Lung (tissue), 12 donors: ENCODE data around the gene ATOH1. TPM values are rescaled to one million over a fixed set of nuclear protein-coding genes. Genes with fewer than 3 reads are reported as not detected.

Source experiments
- ATAC-seq: fragments of 200-7000 bp; cut with Tn5 transposase; one replicate; pipeline ENCODE4 v1.9.1; 2020; ENCODE audit warnings: moderate number of reproducible peaks; ENCODE audit not compliant: insufficient read depth, low FRiP score
- DNase-seq, 3 donors: peaks; one replicate each; pipeline ENCODE4 v3.0.0-alpha.2; 2013 to 2017
- H3K27ac ChIP-seq, 2 donors: one replicate each; pipeline ENCODE4 v1.5.1; 2013; ENCODE audit warnings: mild to moderate bottlenecking in 2 of 2, moderate library complexity in 2 of 2, control low read depth in 1 of 2, inconsistent platforms in 1 of 2, low read depth in 1 of 2, low read length in 1 of 2
- H3K27me3 ChIP-seq, 3 donors: one replicate each; pipeline ENCODE4 v1.5.1; 2013; ENCODE audit warnings: low read length in 2 of 3; ENCODE audit not compliant: control insufficient read depth in 3 of 3, insufficient read depth in 3 of 3
- H3K36me3 ChIP-seq, 4 donors: one replicate each; pipeline ENCODE4 v1.5.1; 2013; ENCODE audit warnings: low read length in 4 of 4, mild to moderate bottlenecking in 1 of 4, moderate library complexity in 1 of 4; ENCODE audit not compliant: control insufficient read depth in 4 of 4, insufficient read depth in 4 of 4
- H3K4me1 ChIP-seq, 5 donors: one replicate each; pipeline ENCODE4 v1.5.1; 2013; ENCODE audit warnings: low read length in 5 of 5, mild to moderate bottlenecking in 2 of 5, moderate library complexity in 1 of 5; ENCODE audit not compliant: control insufficient read depth in 5 of 5, insufficient read depth in 5 of 5
- H3K4me3 ChIP-seq: one replicate; pipeline ENCODE4 v1.5.1; 2013; ENCODE audit warnings: mild to moderate bottlenecking, control low read depth, moderate library complexity
- H3K9ac ChIP-seq, 2 donors: one replicate each; pipeline ENCODE4 v1.5.1; 2013; ENCODE audit warnings: low read length in 2 of 2, control low read depth in 1 of 2; ENCODE audit not compliant: insufficient read depth in 1 of 2
- H3K9me3 ChIP-seq, 4 donors: one replicate each; pipeline ENCODE4 v1.5.1; 2013; ENCODE audit warnings: low read length in 3 of 4, mild to moderate bottlenecking in 1 of 4, moderate library complexity in 1 of 4; ENCODE audit not compliant: control insufficient read depth in 4 of 4, insufficient read depth in 3 of 4
- WGBS, 2 donors: extraction: QIAGEN DNeasy Blood & Tissue Kit; methylation state at CpG; one replicate each; pipeline ENCODE4 v1.1.7; 2013; 5-methylcytosine and 5-hydroxymethylcytosine counted together
- polyA plus RNA-seq, 2 donors: library from polyadenylated mRNA; stranded (reverse); fragments of 200-250 nt; gene quantifications; one replicate each; pipeline ENCODE4 v1.2.1, GENCODE V29; 2013
- total RNA-seq, 2 donors: library from RNA; depleted of rRNA in 1 of 2; stranded (reverse); fragments of >200 nt in 1 of 2; gene quantifications; one replicate each; pipeline ENCODE4 v1.2.1, GENCODE V29; 2014 to 2021
- TF ChIP-seq, protein P1 (sequence below): IDR thresholded peaks from 2 replicates; pipeline ENCODE4 v1.5.1; 2012; ENCODE audit warnings: mild to moderate bottlenecking; ENCODE audit errors: control extremely low read depth, extremely low read depth
- donor health status: control.
- donor health status: control.
- donor health status: Bipolar disorder and iron deficiency.
- donor health status: healthy.
- donor health status: DM: yes; HTN: yes; CAD: no.

ATOH1 gene
- total and polyA plus RNA-seq, 4 donors: not detected

DNA sequence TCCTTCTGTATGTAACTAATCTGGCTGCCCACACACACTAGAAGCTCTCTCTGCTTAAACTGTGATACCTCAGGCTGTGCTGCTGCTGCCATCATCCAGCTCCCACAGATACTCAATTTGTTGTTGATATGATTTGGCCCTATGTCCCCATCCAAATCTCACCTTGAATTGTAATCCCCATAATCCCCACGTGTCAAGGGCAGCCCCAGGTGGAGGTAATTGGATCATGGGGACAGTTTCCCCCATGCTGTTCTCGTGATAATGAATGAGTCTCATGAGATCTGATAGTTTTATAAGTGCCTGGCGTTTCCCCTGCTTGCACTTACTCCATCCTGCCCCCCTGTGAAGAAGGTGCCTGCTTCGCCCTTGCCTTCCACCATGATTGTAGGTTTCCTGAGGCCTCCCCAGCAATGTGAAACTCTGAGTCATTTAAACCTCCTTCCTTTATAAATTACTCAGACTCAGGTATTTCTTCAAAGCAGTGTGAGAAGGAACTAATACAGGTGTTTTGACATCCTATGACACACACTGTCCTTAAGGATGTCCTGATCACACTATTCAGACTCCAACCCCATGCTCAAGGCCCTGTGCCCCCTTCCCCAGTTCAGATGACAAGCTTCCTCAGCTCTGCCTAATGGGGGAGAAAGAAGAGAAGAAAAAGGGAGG lies 2.9 kb upstream of the ATOH1 start:
- 45 to 59% methylated on average over 4 of the region's 4 CpGs for WGBS, 2 donors
- no peak overlapping the region for H3K27ac ChIP-seq
- no peak for DNase-seq
- ATAC-seq: no peak
- no peak overlapping the region for H3K4me3 ChIP-seq
- peaks cover 14 to 75% (median 62%) of the 10 kb centered on the region in 3 donors for H3K27me3 ChIP-seq
- H3K9me3 ChIP-seq: peaks cover 0 to 8% (median 0%) of the 10 kb centered on the region in 4 donors
- H3K4me1 ChIP-seq: peaks cover 0 to 24% (median 6%) of the 10 kb centered on the region in 5 donors
- H3K9ac ChIP-seq: no peak overlapping the region
- no peaks in the 10 kb centered on the region for H3K36me3 ChIP-seq
- TF ChIP-seq, protein P1, sequence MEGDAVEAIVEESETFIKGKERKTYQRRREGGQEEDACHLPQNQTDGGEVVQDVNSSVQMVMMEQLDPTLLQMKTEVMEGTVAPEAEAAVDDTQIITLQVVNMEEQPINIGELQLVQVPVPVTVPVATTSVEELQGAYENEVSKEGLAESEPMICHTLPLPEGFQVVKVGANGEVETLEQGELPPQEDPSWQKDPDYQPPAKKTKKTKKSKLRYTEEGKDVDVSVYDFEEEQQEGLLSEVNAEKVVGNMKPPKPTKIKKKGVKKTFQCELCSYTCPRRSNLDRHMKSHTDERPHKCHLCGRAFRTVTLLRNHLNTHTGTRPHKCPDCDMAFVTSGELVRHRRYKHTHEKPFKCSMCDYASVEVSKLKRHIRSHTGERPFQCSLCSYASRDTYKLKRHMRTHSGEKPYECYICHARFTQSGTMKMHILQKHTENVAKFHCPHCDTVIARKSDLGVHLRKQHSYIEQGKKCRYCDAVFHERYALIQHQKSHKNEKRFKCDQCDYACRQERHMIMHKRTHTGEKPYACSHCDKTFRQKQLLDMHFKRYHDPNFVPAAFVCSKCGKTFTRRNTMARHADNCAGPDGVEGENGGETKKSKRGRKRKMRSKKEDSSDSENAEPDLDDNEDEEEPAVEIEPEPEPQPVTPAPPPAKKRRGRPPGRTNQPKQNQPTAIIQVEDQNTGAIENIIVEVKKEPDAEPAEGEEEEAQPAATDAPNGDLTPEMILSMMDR: no peak

DNA sequence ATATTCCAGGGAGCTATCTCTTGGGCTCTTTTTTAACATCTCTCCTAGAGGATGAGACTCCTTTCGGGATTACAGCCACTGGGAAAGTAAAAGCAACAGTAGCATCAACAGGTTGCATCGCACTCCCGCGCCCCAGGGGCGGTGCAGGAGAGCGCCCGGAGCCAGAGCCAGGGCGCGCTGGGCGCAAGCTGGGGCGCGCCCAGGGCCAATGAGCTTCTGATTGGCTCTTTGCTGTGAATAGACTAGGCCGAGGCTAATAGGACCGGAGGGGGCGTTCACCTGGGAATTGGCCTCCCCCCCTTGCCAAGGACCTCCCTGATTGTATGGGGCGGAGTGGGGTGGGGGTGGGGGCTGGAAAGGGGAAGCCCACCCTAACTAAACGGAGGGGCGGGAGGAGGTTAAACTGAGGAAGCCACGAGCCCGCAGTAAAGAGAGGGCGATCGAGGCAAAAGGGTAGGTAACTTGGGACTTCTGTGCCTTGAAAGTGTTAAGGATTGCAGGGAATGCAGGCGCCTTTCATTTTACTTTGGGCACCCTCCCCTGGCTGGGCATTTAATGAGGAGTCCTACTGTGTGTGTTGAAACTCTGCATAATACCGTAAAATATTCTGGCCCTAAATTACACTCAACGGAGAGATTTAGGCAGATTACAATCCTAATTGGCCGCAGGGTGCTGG lies 1.1 kb upstream of the ATOH1 start:
- ATAC-seq (no peak), DNase-seq (no peak)
- TF ChIP-seq, protein P1: no peak
- Histone ChIP-seq H3K36me3 (no peaks in the 10 kb centered on the region), H3K27ac (no peak overlapping the region), H3K9me3 (peaks cover 0 to 8% (median 0%) of the 10 kb centered on the region in 4 donors), H3K4me3 (no peak overlapping the region), H3K4me1 (peaks cover 0 to 24% (median 6%) of the 10 kb centered on the region in 5 donors), H3K27me3 (peaks cover 14 to 85% (median 77%) of the 10 kb centered on the region in 3 donors), H3K9ac (no peak overlapping the region)
- WGBS, 2 donors: 5 to 7% methylated on average over 24 to 26 of the region's 26 CpGs

DNA sequence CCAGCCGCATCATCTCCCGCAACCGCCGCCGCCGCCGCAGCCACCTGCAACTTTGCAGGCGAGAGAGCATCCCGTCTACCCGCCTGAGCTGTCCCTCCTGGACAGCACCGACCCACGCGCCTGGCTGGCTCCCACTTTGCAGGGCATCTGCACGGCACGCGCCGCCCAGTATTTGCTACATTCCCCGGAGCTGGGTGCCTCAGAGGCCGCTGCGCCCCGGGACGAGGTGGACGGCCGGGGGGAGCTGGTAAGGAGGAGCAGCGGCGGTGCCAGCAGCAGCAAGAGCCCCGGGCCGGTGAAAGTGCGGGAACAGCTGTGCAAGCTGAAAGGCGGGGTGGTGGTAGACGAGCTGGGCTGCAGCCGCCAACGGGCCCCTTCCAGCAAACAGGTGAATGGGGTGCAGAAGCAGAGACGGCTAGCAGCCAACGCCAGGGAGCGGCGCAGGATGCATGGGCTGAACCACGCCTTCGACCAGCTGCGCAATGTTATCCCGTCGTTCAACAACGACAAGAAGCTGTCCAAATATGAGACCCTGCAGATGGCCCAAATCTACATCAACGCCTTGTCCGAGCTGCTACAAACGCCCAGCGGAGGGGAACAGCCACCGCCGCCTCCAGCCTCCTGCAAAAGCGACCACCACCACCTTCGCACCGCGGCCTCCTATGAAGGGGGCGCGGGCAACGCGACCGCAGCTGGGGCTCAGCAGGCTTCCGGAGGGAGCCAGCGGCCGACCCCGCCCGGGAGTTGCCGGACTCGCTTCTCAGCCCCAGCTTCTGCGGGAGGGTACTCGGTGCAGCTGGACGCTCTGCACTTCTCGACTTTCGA lies 654 bp downstream of the ATOH1 start:
- Histone ChIP-seq H3K4me3 (no peak overlapping the region), H3K9ac (no peak overlapping the region), H3K36me3 (no peaks in the 10 kb centered on the region), H3K4me1 (peaks cover 0 to 24% (median 6%) of the 10 kb centered on the region in 5 donors), H3K9me3 (peaks cover 0 to 8% (median 0%) of the 10 kb centered on the region in 4 donors), H3K27ac (no peak overlapping the region), H3K27me3 (peaks cover 14 to 100% (median 91%) of the 10 kb centered on the region in 3 donors)
- TF ChIP-seq, protein P1: no peak
- no peak for ATAC-seq
- WGBS, 2 donors: 1 to 3% methylated on average over 69 to 70 of the region's 70 CpGs
- DNase-seq: peak; percentile 46 to 57 (median 48)
